ENCODE data around the gene CIZ1.

CIZ1 gene

GRCh38 chr9:128162215-128163026 is 29.0 kb downstream of the CIZ1 start:
- no peak for DNase-seq (ENCODE audit: low read depth)

GRCh38 chr9:128161215-128161902 is 30.0 kb downstream of the CIZ1 start:
- DNase-seq (ENCODE audit: low read depth), result no peak

GRCh38 chr9:128160603-128160987 is 30.8 kb downstream of the CIZ1 start:
- peak; percentile 29 for DNase-seq (ENCODE audit: low read depth)

GRCh38 chr9:128159784-128160602 is 31.4 kb downstream of the CIZ1 start, which contains the start of gene BBLN:
Gene BBLN, plus strand, starts transcription at chr9:128160265. Its CDS starts 143 bp downstream, at chr9:128160408.
- peak; percentile 87 for DNase-seq (ENCODE audit: low read depth)

- DNase-seq (ENCODE audit: low read depth), result no peak
These were observed 31.9 kb downstream of the CIZ1 start for GRCh38 chr9:128159522-128159783.

- no peak for DNase-seq (ENCODE audit: low read depth)
These were observed 35.5 kb downstream of the CIZ1 start for GRCh38 chr9:128155736-128156500.

- no peak for DNase-seq (ENCODE audit: low read depth)
These were observed 37.3 kb downstream of the CIZ1 start for GRCh38 chr9:128153947-128154695.

- no peak for DNase-seq (ENCODE audit: low read depth)
These were observed 38.1 kb downstream of the CIZ1 start for GRCh38 chr9:128153060-128153946.

- no peak for DNase-seq (ENCODE audit: low read depth)
These were observed 39.0 kb downstream of the CIZ1 start for GRCh38 chr9:128152133-128153059.

GRCh38 chr9:128151309-128152132 is 39.9 kb downstream of the CIZ1 start:
- DNase-seq (ENCODE audit: low read depth), result no peak

GRCh38 chr9:128150594-128151308 is 40.6 kb downstream of the CIZ1 start:
- no peak for DNase-seq (ENCODE audit: low read depth)

GRCh38 chr9:128149951-128150593 is 41.3 kb downstream of the CIZ1 start:
- DNase-seq (ENCODE audit: low read depth), result no peak

GRCh38 chr9:128149001-128149701 is 42.2 kb downstream of the CIZ1 start, which contains the start of gene LCN2:
Gene LCN2, plus strand, starts transcription at chr9:128149453. Its CDS starts 73 bp downstream, at chr9:128149526.
- DNase-seq (ENCODE audit: low read depth), result no peak

GRCh38 chr9:128148509-128149000 is 42.8 kb downstream of the CIZ1 start:
- no peak for DNase-seq (ENCODE audit: low read depth)

GRCh38 chr9:128146591-128147120 is 44.7 kb downstream of the CIZ1 start:
- DNase-seq (ENCODE audit: low read depth), result no peak

GRCh38 chr9:128145951-128146351 is 45.4 kb downstream of the CIZ1 start:
- no peak for DNase-seq (ENCODE audit: low read depth)
